Fibroblast of skin of scalp (primary cell): Measurements from ENCODE around the gene C10orf88. TPM values are rescaled to one million over a fixed set of nuclear protein-coding genes. Genes with fewer than 3 reads are reported as not detected.
A peak's percentile ranks its signal among the peaks of the same experiment; 100 is the strongest.

Experiments used
- DNase-seq: peaks from one replicate; pipeline ENCODE4 v3.0.0-alpha.2; 2013
- polyA plus RNA-seq, 2 experiments: library from polyadenylated mRNA; unstranded; fragments of 120-200 nt; gene quantifications; one replicate each; pipeline ENCODE4 v1.2.1, GENCODE V29; 2013; ENCODE audit not compliant: insufficient read length in 2 of 2

Gene C10orf88, protein sequence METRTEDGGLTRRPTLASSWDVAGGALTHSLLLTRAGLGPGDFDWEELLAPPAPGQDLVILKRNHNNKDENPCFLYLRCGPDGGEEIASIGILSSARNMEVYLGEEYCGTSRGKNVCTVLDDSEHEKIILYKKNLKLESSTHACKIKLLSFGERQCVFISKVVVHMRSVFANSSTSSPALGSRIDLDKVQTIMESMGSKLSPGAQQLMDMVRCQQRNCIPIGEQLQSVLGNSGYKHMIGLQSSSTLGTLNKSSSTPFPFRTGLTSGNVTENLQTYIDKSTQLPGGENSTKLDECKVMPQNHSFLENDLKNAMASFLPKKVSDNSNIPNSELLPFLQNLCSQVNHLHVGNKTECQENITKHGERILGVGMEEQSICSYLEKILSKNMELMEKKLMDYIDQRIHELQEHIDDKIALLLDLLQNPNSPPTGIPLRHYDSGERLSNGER
- polyA plus RNA-seq (2013, experiment 1 of 2; ENCODE audit: insufficient read length), result 10.3 TPM
- 10.4 TPM for polyA plus RNA-seq (2013, experiment 2 of 2; ENCODE audit: insufficient read length)

DNA sequence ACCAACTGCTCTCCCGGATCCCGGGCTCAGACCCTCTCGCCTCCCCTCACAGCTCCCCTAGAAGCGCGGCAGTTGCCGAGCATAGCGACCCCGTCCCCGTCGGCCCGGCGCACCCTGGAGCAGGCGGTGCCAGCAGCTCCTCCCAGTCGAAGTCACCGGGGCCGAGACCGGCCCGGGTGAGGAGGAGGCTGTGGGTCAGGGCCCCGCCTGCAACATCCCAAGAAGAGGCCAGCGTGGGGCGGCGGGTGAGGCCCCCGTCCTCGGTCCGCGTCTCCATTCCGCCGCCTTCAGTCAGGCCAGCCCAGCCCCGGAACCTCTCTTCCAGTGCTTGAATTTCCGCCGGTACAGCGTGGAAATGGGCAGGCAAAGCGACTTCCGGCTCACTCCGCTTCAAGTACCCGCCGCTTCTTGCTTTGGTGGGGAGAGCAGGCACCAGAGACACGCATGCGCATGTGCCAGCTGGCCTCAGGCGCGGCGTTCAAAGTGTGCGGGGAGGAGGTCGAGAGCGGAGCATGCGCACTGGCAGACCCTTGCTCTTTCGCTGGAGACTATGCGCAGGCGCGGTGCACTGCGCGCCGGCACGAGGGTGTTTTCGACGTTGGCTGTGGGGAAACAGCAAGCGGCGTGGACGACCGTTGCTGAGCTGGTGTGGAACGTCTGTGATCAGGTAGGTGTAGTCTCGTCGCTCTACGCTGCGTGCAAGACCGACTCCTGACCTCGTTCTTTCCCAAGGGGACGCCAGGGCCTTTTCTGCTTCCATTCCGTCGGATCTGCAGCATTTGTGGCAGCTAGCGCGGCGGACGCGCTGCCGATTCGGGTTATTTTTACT, at the start of gene C10orf88:
C10orf88 (minus strand) TSS at position 326 of the 829 bp plus-strand sequence; CDS start at position 277, 49 bp downstream.
- peak; percentile 99 for DNase-seq

DNA sequence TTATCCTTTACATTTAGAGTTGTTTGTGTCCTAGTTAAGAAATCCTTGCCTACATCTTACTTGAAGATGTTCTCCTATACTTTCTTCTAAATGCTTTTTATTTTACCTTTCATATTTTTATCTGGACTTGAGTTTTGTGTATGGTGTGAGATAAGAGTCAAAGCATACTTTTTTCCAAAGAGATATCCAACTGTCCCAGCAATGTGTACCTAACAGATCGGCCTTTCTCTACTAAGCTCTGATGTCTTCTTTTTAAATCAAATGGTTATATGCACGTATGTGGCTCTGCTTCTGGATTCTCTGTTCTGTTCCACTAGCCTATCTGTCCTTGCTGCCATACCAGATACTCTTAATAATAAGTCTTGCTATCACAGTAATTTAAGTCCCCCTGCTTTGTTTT, 47.3 kb upstream of the C10orf88 start:
- DNase-seq, result no peak

DNA sequence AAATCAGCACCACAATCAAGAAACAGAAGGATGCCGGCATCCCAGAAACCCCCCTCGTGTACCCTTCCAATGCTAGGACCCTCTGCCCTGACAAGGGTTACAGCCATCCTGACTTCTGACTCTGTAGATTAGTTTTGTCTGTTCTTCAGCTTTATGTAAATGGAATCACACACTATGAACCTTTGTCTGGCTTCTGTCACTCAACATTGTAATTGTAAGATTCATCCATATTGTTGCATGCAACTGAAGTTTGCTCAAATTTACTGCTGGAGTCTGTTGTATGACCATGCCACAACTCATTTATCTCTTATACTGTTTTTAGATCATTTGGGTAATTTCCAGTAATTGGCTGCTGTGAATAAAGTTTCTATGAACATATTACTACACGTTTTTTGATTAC, 46.1 kb upstream of the C10orf88 start:
- DNase-seq, result no peak

DNA sequence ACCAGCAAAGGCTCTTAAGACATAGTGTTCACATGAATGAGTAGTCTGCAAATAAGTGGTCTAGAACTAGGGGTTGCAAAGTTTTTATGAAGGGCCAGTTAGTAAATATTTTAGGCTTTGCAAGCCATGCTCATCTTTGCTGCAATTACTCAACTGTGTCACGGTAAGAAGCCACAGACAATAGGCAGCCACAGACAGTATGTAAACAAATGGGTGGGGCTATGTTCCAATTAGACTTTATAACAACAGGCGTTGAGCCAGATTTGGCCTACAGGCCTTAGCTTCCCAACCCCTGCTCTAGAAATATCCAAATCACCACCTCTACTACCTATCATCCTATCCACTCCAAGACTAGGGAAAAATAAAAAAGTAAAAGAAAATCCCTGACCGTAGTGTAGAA, 45.3 kb upstream of the C10orf88 start:
- no peak for DNase-seq

DNA sequence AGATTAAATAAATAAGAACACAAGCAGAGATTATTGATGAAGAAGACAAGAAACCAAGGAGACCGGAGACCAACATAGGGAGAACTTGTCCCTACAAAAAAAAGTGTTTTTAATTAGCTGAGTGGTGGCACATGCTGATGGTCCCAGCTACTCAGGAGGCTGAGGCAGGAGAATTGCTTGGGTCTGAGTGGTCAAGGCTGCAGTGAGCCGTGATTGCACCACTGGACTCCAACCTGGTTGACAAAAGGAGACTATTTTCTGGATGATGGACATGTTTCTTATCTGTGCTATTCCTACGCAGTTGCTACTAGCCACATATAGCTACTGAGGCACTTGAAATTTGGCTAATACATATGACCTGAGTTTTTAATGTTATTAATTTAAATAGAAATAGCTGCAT, 44.9 kb upstream of the C10orf88 start:
- DNase-seq, result no peak

DNA sequence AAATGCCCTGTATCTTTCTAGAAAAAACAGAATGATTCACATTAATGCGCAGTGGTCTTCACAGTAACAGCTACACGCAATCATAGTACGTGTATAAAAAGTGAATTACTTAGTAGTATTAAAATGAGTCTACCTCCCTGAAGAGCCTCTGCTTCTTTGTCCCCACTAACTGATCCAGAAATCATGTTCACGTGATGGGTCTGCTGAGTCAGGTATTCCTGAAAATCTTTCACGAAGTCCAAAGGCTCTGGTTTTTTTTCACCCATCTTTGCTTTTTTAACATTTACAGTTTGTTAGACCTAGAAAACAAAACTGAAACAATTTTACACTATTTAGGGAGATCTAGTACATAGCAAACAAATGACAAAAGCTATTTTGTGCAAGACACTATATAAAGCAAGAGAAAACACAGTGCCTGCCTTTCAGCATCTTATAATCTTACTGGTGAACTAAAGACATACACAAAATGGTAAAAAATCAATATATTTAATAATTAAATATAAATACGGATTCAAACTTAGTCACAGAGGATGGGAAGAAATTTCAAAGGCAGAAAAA, 44.4 kb upstream of the C10orf88 start:
- no peak for DNase-seq

DNA sequence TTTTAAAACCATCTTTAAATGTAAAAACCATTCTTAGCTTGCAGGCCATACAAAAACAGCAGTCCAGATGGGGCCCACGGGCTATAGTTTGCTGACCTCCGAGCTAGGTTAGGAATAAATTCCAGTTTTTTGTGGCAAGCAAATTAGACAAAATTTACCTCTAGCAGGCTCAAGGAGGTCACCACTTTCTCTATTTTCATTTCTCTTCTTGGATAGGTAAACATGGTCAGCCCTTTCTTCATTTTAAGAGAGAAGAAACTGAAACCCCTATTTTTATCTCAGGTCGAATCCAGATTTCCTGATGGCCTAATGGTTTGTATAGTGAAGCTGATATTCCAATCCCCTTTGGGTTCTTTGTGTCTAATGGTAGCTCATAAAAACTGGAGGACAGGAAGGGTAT, 43.8 kb upstream of the C10orf88 start:
- DNase-seq, result no peak

DNA sequence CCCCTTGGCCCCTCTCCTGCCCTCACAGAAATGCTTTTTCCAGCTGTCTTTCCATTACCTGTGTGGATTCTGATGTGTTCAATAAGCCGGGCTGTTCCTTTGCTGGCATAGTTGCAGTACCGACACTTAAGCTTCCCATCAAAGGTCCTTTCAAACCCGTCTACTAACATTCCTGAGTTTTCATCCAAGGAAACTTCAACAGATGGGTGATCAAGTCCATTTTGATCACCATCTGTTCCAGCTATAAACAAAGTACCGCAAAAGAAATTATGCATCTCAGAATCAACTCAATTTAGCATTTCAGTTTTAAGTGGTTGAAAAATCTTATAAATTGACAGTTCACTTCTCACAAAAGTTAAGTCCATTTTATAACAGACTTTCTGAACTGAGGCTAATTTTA, 41.9 kb upstream of the C10orf88 start:
- no peak for DNase-seq

DNA sequence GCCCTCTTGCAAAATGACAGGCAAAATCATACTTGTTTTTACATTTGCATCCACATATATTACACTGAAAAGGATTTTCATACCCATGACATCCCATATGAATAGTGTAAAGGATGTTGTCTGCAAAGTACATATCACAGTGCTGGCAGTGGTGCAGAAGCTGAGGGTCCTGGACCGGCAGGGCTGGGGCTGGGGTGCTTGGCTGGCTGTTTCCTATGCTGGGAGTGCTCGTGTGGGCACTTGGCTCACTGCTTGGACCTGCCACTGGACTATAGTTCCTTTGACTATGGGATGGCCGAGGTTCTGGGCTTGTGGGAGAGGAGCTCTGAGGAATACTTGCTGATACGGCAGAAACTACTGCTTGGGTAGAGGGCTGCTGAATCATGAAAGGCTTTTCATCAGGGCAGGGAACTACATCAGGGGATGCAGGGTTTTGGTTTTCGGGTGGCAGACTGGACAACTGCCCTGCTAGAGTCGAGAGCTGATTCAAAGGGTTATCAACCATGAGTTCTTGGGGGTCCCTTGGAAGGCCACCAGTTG, 39.8 kb upstream of the C10orf88 start:
- DNase-seq, result no peak

DNA sequence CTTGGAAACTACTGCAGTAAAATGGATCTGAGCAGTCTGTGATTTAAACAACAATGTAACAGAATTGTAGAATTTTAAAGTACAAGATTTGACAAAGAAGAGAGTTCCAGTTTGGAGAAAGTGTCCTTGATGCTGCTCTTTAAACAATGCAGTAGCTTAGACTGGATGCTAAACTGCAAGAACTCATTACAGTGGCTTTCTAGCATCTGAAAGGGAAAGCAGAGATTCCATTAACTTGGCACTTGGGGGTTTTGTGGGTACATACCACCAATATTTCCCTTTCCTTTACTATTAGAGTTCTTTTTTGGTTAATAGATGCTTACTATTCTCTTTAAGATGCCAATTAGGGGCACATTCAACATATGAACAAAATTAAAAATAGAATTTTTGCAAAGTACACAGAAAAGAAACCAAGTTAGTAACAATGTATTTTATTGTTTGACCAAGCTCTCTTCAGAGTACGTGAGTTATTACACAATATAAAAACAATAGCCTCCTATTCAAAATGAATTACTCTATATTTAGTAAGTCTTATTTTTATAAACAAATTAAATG, 38.1 kb upstream of the C10orf88 start:
- no peak for DNase-seq

DNA sequence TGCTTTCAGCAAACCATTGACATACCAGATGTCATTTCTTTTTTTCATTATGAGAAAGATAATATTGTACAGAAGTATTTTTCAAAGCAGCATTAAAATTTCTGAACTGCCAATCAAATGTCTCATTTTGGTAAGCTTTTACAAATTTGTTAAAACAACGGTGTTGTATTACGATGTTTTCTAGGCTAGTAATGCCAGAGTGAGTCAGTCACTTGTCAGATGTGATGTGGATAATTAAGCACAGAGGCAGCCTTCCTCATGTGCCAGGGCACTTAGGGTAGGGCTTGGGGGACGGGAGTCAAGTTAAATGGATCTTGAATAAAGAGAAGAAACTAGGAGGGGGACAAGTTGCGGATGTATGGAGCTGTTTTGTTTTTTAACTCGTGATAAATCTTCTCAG, 36.3 kb upstream of the C10orf88 start:
- peak; percentile 1 for DNase-seq

DNA sequence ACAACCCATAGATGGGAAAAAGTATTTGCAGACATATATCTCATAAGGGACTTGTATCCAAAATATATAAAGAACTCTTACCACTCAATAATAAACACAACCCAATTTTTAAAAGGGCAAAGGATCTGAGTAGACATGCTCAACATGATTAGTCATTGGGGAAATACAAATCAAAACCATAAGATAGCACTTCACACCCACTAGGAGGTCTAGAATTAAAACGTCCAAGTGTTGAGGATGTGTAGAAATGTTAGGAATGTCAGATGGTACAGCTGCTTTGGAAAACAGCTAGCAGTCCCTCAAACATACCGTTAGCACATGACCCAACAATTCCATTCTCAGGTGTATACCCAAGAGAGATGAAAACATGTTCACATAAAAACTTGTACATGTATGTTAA, 34.5 kb upstream of the C10orf88 start:
- DNase-seq, result peak; percentile 59

DNA sequence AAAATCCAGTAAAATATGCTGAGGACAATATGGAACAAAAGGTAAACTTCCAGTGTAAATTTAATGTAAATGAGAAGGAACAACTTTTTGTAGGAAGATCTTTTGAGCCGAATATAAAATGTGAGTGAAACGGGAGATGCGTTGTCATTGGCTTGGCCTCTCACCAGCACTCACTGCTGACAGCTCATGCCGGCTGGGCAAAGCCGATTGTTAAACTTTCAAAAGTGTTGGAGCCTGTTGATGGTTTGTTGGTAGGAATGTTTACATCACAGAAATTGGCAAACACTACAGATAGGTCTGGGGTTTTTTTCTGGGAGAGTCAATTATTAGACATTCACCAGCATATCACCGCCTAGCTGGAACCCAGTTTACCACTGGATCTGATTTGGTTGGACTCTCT, 32.3 kb upstream of the C10orf88 start:
- no peak for DNase-seq

DNA sequence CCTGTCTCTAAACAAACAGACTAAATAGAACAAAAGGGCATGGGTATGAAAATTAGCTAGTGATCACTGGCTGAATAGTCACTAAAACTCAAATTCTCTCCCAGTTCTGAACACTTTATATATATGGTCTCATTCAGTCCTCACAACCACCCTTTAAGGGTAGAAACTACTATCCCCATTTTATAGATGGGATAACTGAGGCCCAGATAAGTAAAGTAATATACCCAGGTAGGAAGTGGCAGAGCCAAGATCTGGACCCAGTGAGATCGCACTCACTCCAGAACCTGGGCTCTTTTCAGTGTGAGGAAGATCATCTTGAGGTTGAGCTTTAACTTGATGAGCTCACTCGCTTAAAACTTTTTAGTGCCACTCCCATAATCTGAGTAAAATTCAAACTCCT, 30.7 kb upstream of the C10orf88 start:
- no peak for DNase-seq

DNA sequence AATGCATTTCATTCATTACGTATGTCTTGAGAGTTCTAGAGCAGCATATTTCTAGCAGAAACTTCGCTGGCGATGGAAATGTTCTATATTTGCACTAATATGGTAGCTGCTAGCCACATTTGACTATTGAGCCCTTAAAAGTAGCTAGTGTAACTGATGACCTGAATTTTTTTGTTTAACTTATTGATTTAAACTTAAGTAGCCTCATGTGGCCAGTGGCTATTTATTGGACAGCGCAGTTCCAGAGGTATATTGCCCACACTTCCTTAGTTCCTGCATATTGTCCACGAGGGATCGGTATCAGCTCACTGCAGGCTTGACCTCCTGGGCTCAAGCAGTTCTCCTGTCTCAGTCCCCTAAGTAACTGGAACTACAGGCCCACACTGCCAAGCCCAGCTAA, 29.9 kb upstream of the C10orf88 start:
- no peak for DNase-seq

DNA sequence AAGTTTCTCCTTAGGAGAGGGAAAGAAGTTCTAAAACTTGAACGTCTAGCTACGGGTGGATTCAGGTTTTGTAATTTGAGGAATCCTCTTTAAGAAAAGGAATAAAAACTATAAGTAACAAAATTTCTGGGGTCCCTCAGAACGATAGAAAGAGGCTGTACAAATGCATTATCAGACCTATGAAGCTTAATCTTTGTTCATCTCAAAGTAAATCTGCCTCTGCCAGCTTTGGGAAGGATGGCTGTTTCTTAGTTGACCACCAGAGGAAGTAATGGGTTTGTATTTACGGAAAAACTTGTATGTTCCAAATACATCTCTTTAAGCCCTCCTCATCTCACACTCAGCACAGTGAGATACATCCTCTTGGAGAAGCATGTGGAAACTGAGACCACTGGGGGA, 27.0 kb upstream of the C10orf88 start:
- DNase-seq, result peak; percentile 53

DNA sequence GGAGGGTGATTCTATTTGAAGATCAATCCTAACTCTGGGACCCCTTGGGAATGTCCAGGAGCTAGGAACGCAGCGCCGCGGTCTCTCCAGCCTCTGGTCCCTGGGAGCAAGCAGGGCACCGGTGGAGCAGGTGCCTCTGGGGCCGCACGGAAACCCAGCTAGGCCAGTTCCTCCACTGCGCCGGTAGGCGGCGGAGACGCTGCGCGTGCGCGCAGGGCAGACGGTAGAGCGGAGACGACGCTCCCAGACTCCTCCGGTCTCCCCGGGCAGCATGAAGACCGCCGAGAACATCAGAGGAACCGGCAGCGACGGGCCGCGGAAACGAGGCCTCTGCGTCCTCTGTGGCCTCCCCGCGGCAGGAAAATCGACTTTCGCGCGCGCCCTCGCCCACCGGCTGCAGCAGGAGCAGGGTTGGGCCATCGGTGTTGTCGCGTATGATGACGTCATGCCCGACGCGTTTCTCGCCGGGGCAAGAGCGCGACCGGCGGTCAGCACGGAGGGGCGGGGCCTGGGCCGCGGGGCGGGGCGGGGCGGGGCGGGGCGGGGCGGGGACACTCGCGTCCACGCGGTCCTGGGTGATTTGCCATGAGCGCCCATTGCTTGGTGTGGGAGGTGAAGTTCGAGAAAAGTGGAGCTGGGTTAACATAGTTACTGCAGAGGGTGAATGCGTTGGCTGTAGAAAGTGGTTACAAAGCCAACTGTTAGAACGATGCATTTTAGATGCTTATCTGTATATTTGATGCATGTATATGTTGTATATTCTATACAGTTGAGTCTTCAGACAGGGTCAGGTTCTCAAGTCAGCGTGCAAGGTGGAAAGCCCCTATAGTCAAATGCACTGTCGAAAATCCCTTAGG, 26.4 kb upstream of the C10orf88 start, which contains the start of gene PSTK:
PSTK (plus strand) TSS at position 193 of the 857 bp plus-strand sequence; CDS start at position 272, 79 bp downstream.
- peak; percentile 94 for DNase-seq

DNA sequence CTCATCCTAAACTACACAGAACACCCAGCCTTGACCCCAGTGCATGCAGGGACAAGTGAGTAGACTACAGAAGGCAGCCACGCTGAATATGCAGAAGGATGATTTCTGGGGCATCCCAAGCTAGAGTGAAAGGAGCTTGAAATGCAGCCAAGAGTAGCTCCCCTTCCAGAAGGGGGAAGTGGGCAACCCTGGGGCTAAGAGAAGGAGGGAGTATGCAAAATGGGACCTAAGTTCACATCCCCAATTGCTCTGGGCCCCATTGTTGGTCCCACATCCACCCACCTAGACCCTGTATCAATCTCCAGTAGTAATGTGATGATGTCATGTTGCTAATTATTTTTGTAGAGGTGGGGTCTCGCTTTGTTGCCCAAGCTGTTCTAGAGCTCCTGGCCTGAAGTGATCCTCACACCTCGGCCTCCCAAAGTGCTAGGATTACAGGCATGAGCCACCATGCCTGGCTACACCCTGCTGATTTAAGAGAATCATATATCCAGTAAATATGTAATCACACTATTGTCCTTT, 20.6 kb upstream of the C10orf88 start:
- DNase-seq, result no peak

DNA sequence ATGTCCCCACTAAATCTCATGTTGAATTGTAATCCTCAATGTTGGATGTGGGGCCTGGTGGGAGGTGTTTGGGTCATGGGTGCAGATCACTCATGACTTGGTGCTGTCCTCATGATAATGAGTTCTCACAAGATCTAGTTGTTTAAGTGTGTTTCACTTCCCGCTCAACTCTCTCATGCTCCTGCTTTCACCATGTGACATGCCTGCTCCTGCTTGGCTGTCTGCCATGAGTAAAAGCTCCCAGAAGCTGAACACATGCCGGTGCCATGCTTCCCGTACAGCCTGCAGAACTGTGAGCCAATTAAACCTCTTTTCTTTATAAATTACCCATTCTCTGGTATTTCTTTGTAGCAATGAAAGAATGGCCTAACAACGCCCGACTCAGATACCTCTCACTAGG, 20.0 kb upstream of the C10orf88 start:
- no peak for DNase-seq

DNA sequence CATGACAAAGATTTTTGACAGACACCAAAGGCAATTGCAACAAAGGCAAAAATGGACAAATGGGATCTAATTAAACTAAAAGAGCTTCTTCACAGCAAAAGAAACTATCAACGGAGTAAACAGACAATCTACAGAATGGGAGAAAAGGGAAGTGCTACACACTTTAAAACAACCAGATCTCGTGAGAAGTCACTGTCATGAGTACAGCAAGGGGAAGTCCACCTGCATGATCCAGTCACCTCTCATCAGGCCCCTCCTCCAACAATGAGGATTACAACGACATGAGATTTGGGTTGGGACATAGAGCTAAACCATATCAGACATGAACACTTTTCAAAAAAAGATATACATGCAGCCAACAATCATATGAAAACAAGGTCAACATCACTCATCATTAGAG, 14.7 kb upstream of the C10orf88 start:
- DNase-seq, result no peak

DNA sequence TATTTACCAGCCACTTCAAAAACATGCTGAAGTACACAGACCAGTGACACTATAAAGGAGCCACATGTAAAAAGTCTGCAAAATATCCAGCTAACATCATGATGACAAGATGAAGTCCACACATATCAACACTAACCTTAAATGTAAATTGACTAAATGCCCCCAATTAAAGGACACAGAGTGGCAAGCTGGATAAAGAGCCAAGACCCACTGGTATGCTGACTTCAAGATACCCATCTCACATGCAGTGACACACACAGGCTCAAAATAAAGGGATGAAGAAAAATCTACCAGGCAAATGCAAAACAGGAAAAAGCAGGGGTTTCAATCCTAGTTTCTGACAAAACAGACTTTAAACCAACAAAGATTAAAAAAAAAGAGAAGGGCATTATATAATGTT, 12.9 kb upstream of the C10orf88 start:
- no peak for DNase-seq
